ENCODE data around the gene ADAM10. TPM values are rescaled to one million over a fixed set of nuclear protein-coding genes. Genes with fewer than 3 reads are reported as not detected.

Gene ADAM10
- total RNA-seq, 1 donor from 2014 or later, result 287 TPM

DNA sequence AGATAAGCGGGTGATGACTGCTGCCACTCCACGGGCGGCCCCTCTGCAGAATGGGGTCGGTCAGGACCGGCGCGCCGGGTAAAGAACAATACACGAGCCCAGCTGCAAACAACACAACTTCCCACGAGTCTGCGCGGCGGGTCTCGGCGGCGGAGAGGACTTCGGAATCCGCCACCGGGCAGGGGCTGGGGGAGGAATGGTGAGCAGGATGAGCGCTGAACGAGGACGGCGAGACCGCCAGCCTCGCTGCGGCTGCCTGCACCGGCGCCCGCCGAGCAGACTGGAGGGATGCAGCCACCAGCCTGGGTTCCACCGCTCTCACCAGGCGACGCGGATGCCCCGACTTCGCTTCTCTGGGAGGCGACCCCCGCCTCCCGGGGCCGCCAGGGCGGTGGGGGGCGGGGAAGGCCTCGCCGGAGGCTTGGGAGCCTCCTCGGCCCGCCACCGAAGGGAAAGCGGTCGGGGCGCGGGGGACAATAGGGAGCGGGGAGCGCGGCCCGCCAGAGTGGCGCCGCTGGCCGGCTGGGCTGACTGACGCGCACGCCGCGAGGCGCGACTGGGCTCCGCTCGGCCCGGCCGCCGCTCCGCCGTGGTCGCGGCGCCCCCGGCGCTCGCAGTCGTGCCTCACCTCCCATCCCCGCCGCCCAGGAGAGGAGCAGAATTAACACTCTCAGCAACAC lies 515 bp downstream of the ADAM10 start:
- DNase-seq (ENCODE audit: low spot score), result peak; percentile 60
- H3K36me3 Mint-ChIP-seq (ENCODE audit: low read depth, unreplicated experiment), result peaks cover 10% of the 10 kb centered on the region
- peaks cover 4% of the 10 kb centered on the region for H3K27me3 Mint-ChIP-seq (ENCODE audit: unreplicated experiment)
- H3K4me1 Mint-ChIP-seq (ENCODE audit: unreplicated experiment), result peaks cover 33% of the 10 kb centered on the region
- no peaks in the 10 kb centered on the region for H3K9me3 Mint-ChIP-seq (ENCODE audit: unreplicated experiment)
- H3K27ac Mint-ChIP-seq (ENCODE audit: unreplicated experiment), result peak overlapping the region; percentile 93
- TF ChIP-seq, protein P1, sequence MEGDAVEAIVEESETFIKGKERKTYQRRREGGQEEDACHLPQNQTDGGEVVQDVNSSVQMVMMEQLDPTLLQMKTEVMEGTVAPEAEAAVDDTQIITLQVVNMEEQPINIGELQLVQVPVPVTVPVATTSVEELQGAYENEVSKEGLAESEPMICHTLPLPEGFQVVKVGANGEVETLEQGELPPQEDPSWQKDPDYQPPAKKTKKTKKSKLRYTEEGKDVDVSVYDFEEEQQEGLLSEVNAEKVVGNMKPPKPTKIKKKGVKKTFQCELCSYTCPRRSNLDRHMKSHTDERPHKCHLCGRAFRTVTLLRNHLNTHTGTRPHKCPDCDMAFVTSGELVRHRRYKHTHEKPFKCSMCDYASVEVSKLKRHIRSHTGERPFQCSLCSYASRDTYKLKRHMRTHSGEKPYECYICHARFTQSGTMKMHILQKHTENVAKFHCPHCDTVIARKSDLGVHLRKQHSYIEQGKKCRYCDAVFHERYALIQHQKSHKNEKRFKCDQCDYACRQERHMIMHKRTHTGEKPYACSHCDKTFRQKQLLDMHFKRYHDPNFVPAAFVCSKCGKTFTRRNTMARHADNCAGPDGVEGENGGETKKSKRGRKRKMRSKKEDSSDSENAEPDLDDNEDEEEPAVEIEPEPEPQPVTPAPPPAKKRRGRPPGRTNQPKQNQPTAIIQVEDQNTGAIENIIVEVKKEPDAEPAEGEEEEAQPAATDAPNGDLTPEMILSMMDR (IDR thresholded peaks at IDR 0.05; ENCODE audit: unreplicated experiment), result no peak
- H3K4me3 Mint-ChIP-seq (ENCODE audit: unreplicated experiment), result peak overlapping the region; percentile 98

DNA sequence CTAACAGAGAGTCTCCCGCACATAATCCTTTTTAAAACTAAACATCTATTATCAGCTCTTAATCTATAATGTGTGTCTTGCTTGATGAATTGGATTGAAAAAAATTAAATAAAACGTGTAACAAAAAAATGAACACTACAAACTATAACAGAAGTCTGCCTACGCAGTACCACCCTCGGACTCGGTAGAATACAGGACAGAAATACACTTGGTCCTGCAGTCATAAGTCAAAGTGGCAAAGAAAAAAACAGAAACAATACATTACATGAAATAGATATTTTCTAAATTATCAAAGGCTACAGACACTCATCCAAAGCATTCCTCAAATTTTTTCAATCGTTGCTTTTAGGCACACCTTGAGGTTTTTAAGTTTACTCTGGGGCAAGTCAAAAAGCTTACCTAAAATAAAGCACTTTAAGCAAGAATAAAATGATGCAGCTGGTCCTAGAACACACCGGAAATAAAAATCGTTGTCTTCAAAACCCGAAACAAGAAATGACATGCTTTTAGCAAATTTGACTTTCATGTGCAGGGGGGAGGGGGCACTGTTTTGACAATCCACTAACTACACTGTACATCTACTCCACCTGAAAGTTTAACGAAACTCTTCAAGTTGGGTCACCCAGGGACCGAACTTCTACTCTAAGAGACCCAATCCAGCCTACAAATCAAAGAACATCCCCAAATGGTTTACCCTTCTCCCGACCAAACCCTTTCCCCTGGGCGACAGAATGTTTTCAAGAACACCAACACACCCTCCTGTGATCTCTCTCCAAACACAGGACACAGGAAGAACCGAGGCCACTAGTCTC lies 1.3 kb downstream of the ADAM10 start:
- peak overlapping the region; percentile 98 for H3K4me3 Mint-ChIP-seq (ENCODE audit: unreplicated experiment)
- H3K27ac Mint-ChIP-seq (ENCODE audit: unreplicated experiment), result peak overlapping the region; percentile 93
- H3K36me3 Mint-ChIP-seq (ENCODE audit: low read depth, unreplicated experiment), result peaks cover 10% of the 10 kb centered on the region
- no peak for DNase-seq (ENCODE audit: low spot score)
- peaks cover 36% of the 10 kb centered on the region for H3K4me1 Mint-ChIP-seq (ENCODE audit: unreplicated experiment)
- no peaks in the 10 kb centered on the region for H3K9me3 Mint-ChIP-seq (ENCODE audit: unreplicated experiment)
- peaks cover 4% of the 10 kb centered on the region for H3K27me3 Mint-ChIP-seq (ENCODE audit: unreplicated experiment)
- TF ChIP-seq, protein P1 (IDR thresholded peaks at IDR 0.05; ENCODE audit: unreplicated experiment), result no peak

DNA sequence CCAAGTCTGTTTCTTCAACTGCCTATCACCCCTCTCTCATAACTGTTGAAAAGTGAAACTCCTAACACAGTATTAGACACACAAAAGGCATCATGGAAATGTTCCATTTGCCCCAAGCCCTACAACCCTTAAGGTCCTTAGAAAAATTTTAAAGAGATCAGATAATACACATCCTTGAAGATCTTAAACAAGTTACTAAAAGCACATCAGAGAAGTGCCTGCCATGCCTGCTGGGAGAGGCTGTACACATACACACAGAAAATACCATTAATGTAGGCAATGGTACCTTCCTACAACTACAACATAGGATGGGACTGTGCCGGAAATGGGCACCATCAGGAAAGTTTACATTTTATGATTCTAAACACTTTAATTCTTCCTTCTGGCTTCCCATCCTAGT lies 3.3 kb downstream of the ADAM10 start:
- Mint-ChIP-seq H3K9me3 (ENCODE audit: unreplicated experiment) (no peaks in the 10 kb centered on the region), H3K27ac (ENCODE audit: unreplicated experiment) (no peak overlapping the region), H3K27me3 (ENCODE audit: unreplicated experiment) (peaks cover 4% of the 10 kb centered on the region), H3K4me3 (ENCODE audit: unreplicated experiment) (no peak overlapping the region), H3K36me3 (ENCODE audit: low read depth, unreplicated experiment) (peaks cover 10% of the 10 kb centered on the region), H3K4me1 (ENCODE audit: unreplicated experiment) (peaks cover 49% of the 10 kb centered on the region)
- no peak for DNase-seq (ENCODE audit: low spot score)
- TF ChIP-seq, protein P1 (IDR thresholded peaks at IDR 0.05; ENCODE audit: unreplicated experiment), result no peak

DNA sequence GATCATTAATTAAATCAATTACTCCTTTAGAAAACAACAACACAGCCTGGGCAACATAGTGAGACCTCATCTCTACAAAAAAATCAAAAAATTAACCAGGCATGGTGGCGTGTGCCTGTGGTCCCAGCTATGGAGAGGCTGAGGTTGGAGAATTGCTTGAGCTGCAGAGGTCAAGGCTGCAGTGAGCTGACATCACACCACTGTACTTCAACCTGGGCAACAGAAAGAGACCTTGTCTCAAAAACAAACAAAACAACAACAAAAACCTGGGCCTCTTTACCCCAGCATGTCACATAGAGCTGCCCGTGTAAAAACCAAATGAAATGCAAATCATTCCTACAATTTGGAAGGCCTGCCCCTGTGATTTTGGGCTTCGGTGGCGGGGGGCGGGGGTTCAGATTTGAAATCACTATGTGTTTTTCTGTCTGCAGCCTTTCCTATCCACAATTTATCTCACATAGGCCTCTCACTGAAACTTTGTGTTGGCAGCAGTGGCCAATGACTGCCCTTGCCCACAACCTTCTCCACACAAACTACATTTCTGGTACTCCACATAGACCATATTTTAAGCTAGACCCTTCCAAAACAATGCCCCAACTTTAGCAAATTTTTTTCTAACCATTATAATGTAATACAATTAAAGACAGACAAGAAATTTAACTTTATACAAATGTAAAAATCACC lies 6.5 kb downstream of the ADAM10 start:
- Mint-ChIP-seq H3K36me3 (ENCODE audit: low read depth, unreplicated experiment) (no peaks in the 10 kb centered on the region), H3K27ac (ENCODE audit: unreplicated experiment) (peak overlapping the region; percentile 61), H3K4me3 (ENCODE audit: unreplicated experiment) (no peak overlapping the region), H3K9me3 (ENCODE audit: unreplicated experiment) (no peaks in the 10 kb centered on the region), H3K4me1 (ENCODE audit: unreplicated experiment) (peaks cover 36% of the 10 kb centered on the region), H3K27me3 (ENCODE audit: unreplicated experiment) (no peaks in the 10 kb centered on the region)
- TF ChIP-seq, protein P1 (IDR thresholded peaks at IDR 0.05; ENCODE audit: unreplicated experiment), result no peak
- DNase-seq (ENCODE audit: low spot score), result no peak

Data from endothelial cell (in vitro differentiated cells).